K562 (cell line): ENCODE results near the gene TRIM10. TPM values are rescaled to one million over a fixed set of nuclear protein-coding genes. Genes with fewer than 3 reads are reported as not detected.

Experiments used
- ATAC-seq: fragments of 200-7000 bp; cut with Tn5 transposase; 3 replicates; pipeline ENCODE4 v1.9.1; 2020; ENCODE audit warnings: moderate library complexity
- Bru-seq: library from RNA; stranded (reverse); fragments of 400-500 nt; gene quantifications from one replicate; lab custom pipeline; 2021; lab: Mats Ljungman, UMichigan
- BruChase-seq, 2 experiments: library from RNA; stranded (reverse); fragments of 400-500 nt; gene quantifications; one replicate each; lab custom pipeline; 2021; lab: Mats Ljungman, UMichigan
- BruUV-seq: library from RNA; stranded (reverse); fragments of 400-500 nt; replicated peaks from 2 replicates; lab custom pipeline; 2021; lab: Mats Ljungman, UMichigan
- CTCF ChIA-PET: fragments of 300-600 bp; formaldehyde crosslinking; extraction: SDS; loops from one replicate; lab custom pipeline; 2021; ENCODE audit warnings: low intra/inter-chr PET ratio; lab: Yijun Ruan, JAX
- POLR2A ChIA-PET: fragments of 300-600, 350-650 bp; sonication (Branson Sonifier 250); formaldehyde crosslinking; extraction: SDS; loops from one replicate; lab custom pipeline; 2021; ENCODE audit warnings: antibody characterized with exemption, inconsistent platforms; lab: Yijun Ruan, JAX
- DNase-seq, 4 experiments: peaks; one replicate each; pipeline versions ENCODE4 v3.0.0 to v3.0.0-alpha.2; 2011 to 2018; ENCODE audit warnings: low spot score in 3 of 4, mixed read lengths in 3 of 4; ENCODE audit errors: extremely low read depth in 1 of 4
- FAIRE-seq: peaks from 2 replicates; lab custom pipeline; 2011; peaks lifted over from hg19 to GRCh38; lab: Jason Lieb, UNC
- H2AFZ ChIP-seq: 2 replicates; pipeline ENCODE4 v1.6.0; 2011; ENCODE audit warnings: low read depth, low read length, control low read depth, inconsistent platforms
- H3K27ac ChIP-seq: fragments of 200-600 bp; 3 replicates; pipeline ENCODE4 v1.8.0; 2011; ENCODE audit warnings: low read depth, mild to moderate bottlenecking, control low read depth, inconsistent platforms, low read length, moderate library complexity, mixed read lengths; ENCODE audit errors: extremely low read depth
- H3K27me3 ChIP-seq, 2 experiments: fragments of 300-600 bp in 1 of 2; 2 replicates in 1 of 2; 3 replicates in 1 of 2; pipeline versions ENCODE4 v1.6.0 to v1.8.0; 2011; ENCODE audit warnings: inconsistent platforms in 2 of 2, low read length in 2 of 2, mild to moderate bottlenecking in 1 of 2, mixed read lengths in 1 of 2, moderate library complexity in 1 of 2; ENCODE audit not compliant: control insufficient read depth in 2 of 2, insufficient read depth in 2 of 2
- H3K36me3 ChIP-seq: fragments of 300-600 bp; 3 replicates; pipeline ENCODE4 v1.8.0; 2011; ENCODE audit warnings: mild to moderate bottlenecking, low read length, inconsistent platforms; ENCODE audit not compliant: control insufficient read depth, insufficient read depth
- H3K4me1 ChIP-seq, 2 experiments: fragments of 200-600 bp in 1 of 2; replicated peaks in 1 of 2; 2 replicates in 1 of 2; 3 replicates in 1 of 2; pipeline versions ENCODE4 v1.5.1 to v1.8.0; 2011; ENCODE audit warnings: inconsistent platforms in 2 of 2, low read length in 2 of 2, mild to moderate bottlenecking in 1 of 2, mixed read lengths in 1 of 2, moderate library complexity in 1 of 2; ENCODE audit not compliant: control insufficient read depth in 2 of 2, insufficient read depth in 2 of 2
- H3K4me2 ChIP-seq: 2 replicates; pipeline ENCODE4 v1.6.1; 2011; ENCODE audit warnings: low read length, control low read depth, inconsistent platforms, mixed read lengths; ENCODE audit not compliant: insufficient read depth
- H3K4me3 ChIP-seq: fragments of 200-600 bp; sonication (generic), shearing (Covaris generic); 2 replicates; pipeline ENCODE4 v1.5.1; 2016; ENCODE audit warnings: control low read depth, inconsistent platforms
- H3K79me2 ChIP-seq: fragments of 200-600 bp; 3 replicates; pipeline ENCODE4 v1.8.0; 2011; ENCODE audit warnings: low read length, inconsistent platforms; ENCODE audit not compliant: control insufficient read depth, insufficient read depth
- H3K9ac ChIP-seq, 2 experiments: 2 replicates each; pipeline versions ENCODE4 v1.6.0 to v1.6.1; 2011; ENCODE audit warnings: low read depth in 2 of 2, low read length in 2 of 2, control low read depth in 1 of 2, inconsistent platforms in 1 of 2, mild to moderate bottlenecking in 1 of 2, mixed read lengths in 1 of 2; ENCODE audit not compliant: insufficient read depth in 1 of 2
- H3K9me1 ChIP-seq: one replicate; pipeline ENCODE4 v1.6.0; 2011; ENCODE audit warnings: inconsistent platforms, mild to moderate bottlenecking, low read length, moderate library complexity; ENCODE audit not compliant: control insufficient read depth, insufficient read depth
- H3K9me3 ChIP-seq: replicated peaks from 2 replicates; pipeline ENCODE4 v1.5.1; 2011; ENCODE audit warnings: low read depth, low read length, inconsistent platforms; ENCODE audit not compliant: control insufficient read depth, insufficient read depth
- H4K20me1 ChIP-seq: replicated peaks from 2 replicates; pipeline ENCODE4 v1.6.1; 2011; ENCODE audit warnings: low read length, inconsistent platforms, mixed read lengths; ENCODE audit not compliant: control insufficient read depth, insufficient read depth
- CBFA2T2 ChIP-seq: fragments of 450-650 bp; conservative IDR thresholded peaks from 2 replicates; pipeline ENCODE4 v1.6.1; 2017; ENCODE audit warnings: mild to moderate bottlenecking
- CBFA2T3 ChIP-seq: fragments of 450-650 bp; IDR thresholded peaks from 2 replicates; pipeline ENCODE4 v1.6.1; 2017
- GABPB1 ChIP-seq: sonication (generic); formaldehyde crosslinking; IDR thresholded peaks from 2 replicates; pipeline ENCODE4 v1.8.0; 2022; ENCODE audit warnings: mild to moderate bottlenecking, missing genetic modification reagents
- KHSRP ChIP-seq: fragments of 450-650 bp; IDR thresholded peaks from 2 replicates; pipeline ENCODE4 v1.6.1; 2017
- NONO ChIP-seq, 2 experiments: fragments of 200-400 bp in 1 of 2; fragments of 450-650 bp in 1 of 2; formaldehyde crosslinking in 1 of 2; IDR thresholded peaks; 2 replicates each; pipeline ENCODE4 v1.6.1; 2017; ENCODE audit warnings: low read depth in 2 of 2, mild to moderate bottlenecking in 2 of 2, moderate library complexity in 2 of 2, low read length in 1 of 2
- SRSF3 ChIP-seq: fragments of 200-400 bp; formaldehyde crosslinking; IDR thresholded peaks from 2 replicates; pipeline ENCODE4 v1.6.1; 2016; ENCODE audit warnings: mild to moderate bottlenecking, low read length, moderate library complexity; ENCODE audit not compliant: insufficient read depth
- TEAD4 ChIP-seq, 2 experiments: sonication (generic) in 1 of 2; formaldehyde crosslinking in 1 of 2; IDR thresholded peaks; 2 replicates each; pipeline versions ENCODE4 v1.6.1 to v1.8.0; 2012 to 2022; ENCODE audit warnings: borderline replicate concordance in 1 of 2, inconsistent platforms in 1 of 2, low read length in 1 of 2, mild to moderate bottlenecking in 1 of 2, missing genetic modification reagents in 1 of 2
- WGBS: fragments of 100-300 bp; shearing (Covaris generic); methylation state at CpG from one replicate; pipeline ENCODE4 v1.1.6; 2016; ENCODE audit warnings: low coverage, mixed read lengths; ENCODE audit not compliant: insufficient coverage; ENCODE audit errors: missing lambda C conversion rate; 5-methylcytosine and 5-hydroxymethylcytosine counted together
- in situ Hi-C: fragments of 300-500 bp; cut with MboI; formaldehyde crosslinking; loops from 4 replicates; pipeline ENCODE4 v1.15.0; 2018; ENCODE audit warnings: inconsistent platforms, mixed read lengths
- intact Hi-C: fragments of 100-400 bp; cut with micrococcal nuclease; formaldehyde crosslinking; loops from 2 replicates; pipeline ENCODE4 v1.14.2; 2022
- long read RNA-seq, 3 experiments: library from polyadenylated mRNA in 2 of 3; library from RNA in 1 of 3; unstranded in 2 of 3; stranded (forward) in 1 of 3; transcript quantifications; one replicate each; pipeline ENCODE4 v2.0.0, GENCODE V29; 2019 to 2022
- polyA minus RNA-seq, 3 experiments: library from RNA; depleted of rRNA, polyadenylated mRNA; stranded (reverse); fragments of >200 nt; gene quantifications; 2 replicates each; pipeline ENCODE4 v1.2.3, GENCODE V29; 2011
- polyA plus RNA-seq, 8 experiments: library from polyadenylated mRNA; depleted of rRNA in 4 of 8; stranded (reverse) in 5 of 8; unstranded in 3 of 8; fragments of >200 nt; fragmentation: Nextera tagmentation in 2 of 8; fragmentation: Illumina TruSeq in 1 of 8; extraction: Ambion mirVana in 2 of 8; extraction: Trizol in 1 of 8; gene quantifications; 2 replicates each; pipeline versions ENCODE4 v1.2.1 to v1.2.3, GENCODE V29; 2011 to 2014; ENCODE audit warnings: inconsistent platforms in 1 of 8, missing spikeins in 1 of 8
- total RNA-seq, 7 experiments: library from RNA; depleted of rRNA in 6 of 7; stranded (reverse); fragments of >200 nt in 6 of 7; fragmentation: Illumina TruSeq in 2 of 7; extraction: Trizol in 2 of 7; gene quantifications; 2 replicates each; pipeline versions ENCODE4 v1.2.1 to v1.2.3, GENCODE V29; 2011 to 2021; ENCODE audit warnings: low replicate concordance in 1 of 7

TRIM10 gene
- total RNA-seq (2011; cell fraction: chromatin; rRNA removed; ENCODE audit: low replicate concordance): 0.07 TPM in 1 of 2 replicates, not detected in the other
- not detected in 2 replicates for total RNA-seq (2011; cell fraction: nucleolus; rRNA removed)
- 0.15 TPM in 1 of 2 replicates, not detected in the other for total RNA-seq (2011; cell fraction: nucleoplasm; rRNA removed)
- 0.36 and 0.61 TPM in 2 replicates for total RNA-seq (2014; rRNA removed)
- total RNA-seq (2014; rRNA removed; fragmentation: Illumina TruSeq; extraction: Trizol): 0.65 and 0.73 TPM in 2 replicates
- 0.36 and 0.38 TPM in 2 replicates for total RNA-seq (2015; rRNA removed; fragmentation: Illumina TruSeq; extraction: Trizol)
- 0.58 and 0.86 TPM in 2 replicates for total RNA-seq (2021)
- 0.26 and 0.31 TPM in 2 replicates for polyA plus RNA-seq (2011; rRNA removed)
- polyA plus RNA-seq (2011; cell fraction: cytosol; rRNA removed): 0.09 and 0.19 TPM in 2 replicates
- polyA plus RNA-seq (2011; cell fraction: nucleus; rRNA removed): 0.40 and 0.62 TPM in 2 replicates
- 0.55 and 0.68 TPM in 2 replicates for polyA plus RNA-seq (2012)
- 0.74 and 0.83 TPM in 2 replicates for polyA plus RNA-seq (2014; fragmentation: Illumina TruSeq; extraction: Trizol)
- under 1 TPM; 0.15 to 0.36 TPM for polyA plus RNA-seq (2014; fragmentation: Nextera tagmentation; extraction: Ambion mirVana)
- 0.90 and 1.00 TPM in 2 replicates for polyA plus RNA-seq (2014; rRNA removed)
- 0.09 and 0.14 TPM in 2 replicates for polyA minus RNA-seq (2011; rRNA and poly(A)+ RNA removed)
- not detected in 2 replicates for polyA minus RNA-seq (2011; cell fraction: cytosol; rRNA and poly(A)+ RNA removed)
- 0.11 TPM in 1 of 2 replicates, not detected in the other for polyA minus RNA-seq (2011; cell fraction: nucleus; rRNA and poly(A)+ RNA removed)
- percentile 26 among the genes with signal in this experiment for Bru-seq, nascent RNA
- BruChase-seq, experiment 1, labeled RNA remaining after a 2-hour chase: percentile 24 among the genes with signal in this experiment
- percentile 23 among the genes with signal in this experiment for BruChase-seq, experiment 2, labeled RNA remaining after a 6-hour chase
- long read RNA-seq, experiment 1, partial matches to known transcripts: 0 of 3 reads
- long read RNA-seq, experiment 1, other reads (novel, unspliced or antisense): 2 of 3 reads
- long read RNA-seq, experiment 2: 0 reads
- long read RNA-seq, experiment 3: 0 reads

- Histone ChIP-seq H3K9ac (no peak within 1 kb of the TSS), H4K20me1 (no peaks in the 10 kb centered on the region), H3K9me1 (no peaks in the 10 kb centered on the region), H3K4me2 (peak within 1 kb of the TSS; percentile 6; the same call in 1 of the 2 replicates), H3K79me2 (no peaks in the 10 kb centered on the region), H3K36me3 (no peaks in the 10 kb centered on the region), H3K27me3 (peaks cover 2 to 29% of the 10 kb centered on the region in 2 experiments; a peak in 3 of 5 replicates), H2AFZ (peak within 1 kb of the TSS; percentile 46; the same call in 1 of the 2 replicates), H3K4me1 (peaks cover 8 to 14% of the 10 kb centered on the region in 2 experiments; a peak in 4 of 5 replicates), H3K9me3 (no peaks in the 10 kb centered on the region), H3K27ac (no peak within 1 kb of the TSS), H3K4me3 (no peak within 1 kb of the TSS)
- intact Hi-C loops: no loop called here
- 11% methylated on average over 3 of the region's 4 CpGs for WGBS
- in situ Hi-C loops: no loop called here
- no TSS peak for BruUV-seq
- ChIA-PET POLR2A (no interaction called here), CTCF (no interaction called here)
- TF ChIP-seq NONO (IDR thresholded peaks at IDR 0.05; ENCODE audit: low read depth in 2 of 2, low read length in 1 of 2) (no peak), GABPB1 (CRISPR knock-in tag) (0 out of 2 replicates have a peak, but pooled peaks have one; percentile 23), CBFA2T2 (0 out of 2 replicates have a peak, but pooled peaks have one; percentile 31), SRSF3 (no peak), TEAD4 (IDR thresholded peaks at IDR 0.05; ENCODE audit: low read length) (peak; percentile 23; the same call in 1 of the 2 replicates), TEAD4 (CRISPR knock-in tag; IDR thresholded peaks at IDR 0.05; ENCODE audit: borderline replicate concordance) (no peak), KHSRP (no peak), CBFA2T3 (peak; percentile 42)
- no peak for DNase-seq
- ATAC-seq: no peak
- FAIRE-seq: no peak
Observed at GRCh38 chr6:30160785-30161531, at the start of gene TRIM10. TRIM10 (minus strand) TSS chr6:30161211; CDS start chr6:30160858, 353 bp downstream.
